Measurements from ENCODE around the gene RBMX2.

Gene RBMX2

GRCh38 chrX:130446974-130447373 lies 45.2 kb downstream of the RBMX2 start:
- no peak for DNase-seq (ENCODE audit: low read depth)
